Erythroblast (primary cell): Measurements from ENCODE around the gene SDHC.

Experiments
- GATA1 ChIP-seq: IDR thresholded peaks from 2 replicates; pipeline ENCODE4 v1.6.1; 2011; ENCODE audit warnings: low read depth, mild to moderate bottlenecking, control low read depth, low read length, moderate library complexity
- POLR2A ChIP-seq: IDR thresholded peaks from 2 replicates; pipeline ENCODE4 v1.6.1; 2011; ENCODE audit warnings: mild to moderate bottlenecking, low read length

DNA sequence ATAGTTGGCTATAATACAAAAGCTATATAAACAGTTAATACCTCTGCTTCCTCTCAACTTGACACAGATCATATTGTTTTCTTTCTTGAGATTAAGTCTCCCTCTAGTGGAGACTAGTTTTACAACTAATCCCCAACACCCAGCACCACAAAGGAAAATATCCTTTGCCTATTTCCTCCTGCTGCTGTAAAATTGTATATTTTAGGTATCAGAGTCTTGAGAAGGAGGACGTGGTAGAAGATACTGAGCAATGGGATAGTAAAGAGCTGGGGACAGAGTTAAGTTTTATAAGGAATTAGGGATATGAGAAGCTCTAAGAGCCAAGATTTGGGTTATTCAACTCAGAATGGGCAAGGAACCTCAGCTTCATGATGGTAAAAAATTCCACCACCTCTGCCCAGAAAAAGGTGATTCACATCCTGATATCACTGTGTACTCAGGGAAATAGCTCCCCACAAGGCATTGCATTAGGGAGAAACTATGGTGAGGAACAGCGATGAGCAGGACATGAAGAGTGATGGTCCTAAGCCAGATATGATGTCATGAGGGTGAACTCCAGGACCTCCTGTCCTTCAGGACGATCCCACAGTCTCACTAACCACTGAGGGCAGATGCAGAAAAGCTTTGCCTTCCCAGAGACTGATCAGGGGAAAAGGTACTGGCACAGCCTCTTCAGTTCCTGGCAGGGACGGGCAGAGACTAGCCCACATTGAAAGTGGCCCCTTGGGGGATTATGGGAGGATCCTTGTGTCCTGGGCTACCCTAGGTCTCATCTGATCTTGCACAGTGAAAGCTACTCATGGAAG is 68.2 kb downstream of the SDHC start:
- TF ChIP-seq POLR2A = no peak
- TF ChIP-seq GATA1 = no peak
